SK-N-SH treated with all-trans-retinoic acid at 6 μM for 48 hours (cell line): ENCODE data around the gene TGFA.

Experiments
- ATAC-seq: fragments of 200-7000 bp; cut with Tn5 transposase; 3 replicates; pipeline ENCODE4 v1.9.1; 2020; ENCODE audit warnings: mild to moderate bottlenecking, moderate library complexity
- BACH2 ChIP-seq: fragments of 250-450 bp; sonication (Bioruptor Pico); IDR thresholded peaks from 2 replicates; pipeline ENCODE4 v1.9.0; 2021; ENCODE audit warnings: mild to moderate bottlenecking, borderline replicate concordance
- CSDC2 ChIP-seq: fragments of 250-450 bp; sonication (Bioruptor Pico); IDR thresholded peaks from 2 replicates; pipeline ENCODE4 v1.5.0; 2020; ENCODE audit warnings: mild to moderate bottlenecking, moderate library complexity
- ESRRG ChIP-seq: fragments of 250-450 bp; sonication (Bioruptor Pico); IDR thresholded peaks from 2 replicates; pipeline ENCODE4 v1.6.1; 2021; ENCODE audit warnings: mild to moderate bottlenecking
- GLIS3 ChIP-seq: fragments of 250-450 bp; sonication (Bioruptor Pico); IDR thresholded peaks from 2 replicates; pipeline ENCODE4 v1.5.0; 2020; ENCODE audit warnings: mild to moderate bottlenecking, moderate library complexity
- PPARA ChIP-seq: fragments of 250-450 bp; sonication (Bioruptor Pico); IDR thresholded peaks from 2 replicates; pipeline ENCODE4 v1.5.0; 2020; ENCODE audit warnings: mild to moderate bottlenecking, borderline replicate concordance
- SNAI2 ChIP-seq: fragments of 250-450 bp; sonication (Bioruptor Pico); IDR thresholded peaks from 2 replicates; pipeline ENCODE4 v1.5.0; 2020; ENCODE audit warnings: mild to moderate bottlenecking, moderate library complexity
- TCF4 ChIP-seq: fragments of 250-450 bp; sonication (Bioruptor Pico); IDR thresholded peaks from 2 replicates; pipeline ENCODE4 v1.8.0; 2021; ENCODE audit warnings: mild to moderate bottlenecking, moderate library complexity, borderline replicate concordance
- TOX ChIP-seq: fragments of 250-450 bp; sonication (Bioruptor Pico); IDR thresholded peaks from 2 replicates; pipeline ENCODE4 v1.8.0; 2021; ENCODE audit warnings: mild to moderate bottlenecking, moderate library complexity, borderline replicate concordance
- ZC3H10 ChIP-seq: fragments of 250-450 bp; sonication (Bioruptor Pico); IDR thresholded peaks from 2 replicates; pipeline ENCODE4 v1.5.1; 2021; ENCODE audit warnings: mild to moderate bottlenecking, moderate library complexity
- ZFP3 ChIP-seq: fragments of 250-450 bp; sonication (Bioruptor Pico); IDR thresholded peaks from 2 replicates; pipeline ENCODE4 v1.5.0; 2020; ENCODE audit warnings: mild to moderate bottlenecking, moderate library complexity
- ZFP30 ChIP-seq: fragments of 450-650 bp; formaldehyde crosslinking; IDR thresholded peaks from 2 replicates; pipeline ENCODE4 v1.5.0; 2022; ENCODE audit warnings: mild to moderate bottlenecking, moderate library complexity
- ZNF565 ChIP-seq: fragments of 450-650 bp; formaldehyde crosslinking; conservative IDR thresholded peaks from 2 replicates; pipeline ENCODE4 v1.5.0; 2020; ENCODE audit warnings: low read depth, mild to moderate bottlenecking, moderate library complexity
- ZNF70 ChIP-seq: fragments of 450-650 bp; formaldehyde crosslinking; IDR thresholded peaks from 2 replicates; pipeline ENCODE4 v1.5.0; 2020; ENCODE audit warnings: mild to moderate bottlenecking, moderate library complexity
- TF ChIP-seq, protein P1 (sequence below): fragments of 250-450 bp; sonication (Bioruptor Pico); IDR thresholded peaks from 2 replicates; pipeline ENCODE4 v1.5.1; 2020; ENCODE audit warnings: low read depth, mild to moderate bottlenecking, moderate library complexity
- TF ChIP-seq, protein P2 (sequence below): fragments of 250-450 bp; sonication (Bioruptor Pico); IDR thresholded peaks from 2 replicates; pipeline ENCODE4 v1.5.0; 2020; ENCODE audit warnings: mild to moderate bottlenecking, moderate library complexity
- TF ChIP-seq, protein P3 (sequence below): fragments of 250-450 bp; sonication (Bioruptor Pico); IDR thresholded peaks from 2 replicates; pipeline ENCODE4 v1.8.0; 2021; ENCODE audit warnings: low read depth, mild to moderate bottlenecking, moderate library complexity, borderline replicate concordance
- TF ChIP-seq, protein P4 (sequence below): fragments of 250-450 bp; sonication (Bioruptor Pico); IDR thresholded peaks from 2 replicates; pipeline ENCODE4 v1.8.0; 2020; ENCODE audit warnings: mild to moderate bottlenecking, moderate library complexity, borderline replicate concordance
- TF ChIP-seq, protein P5 (sequence below): fragments of 250-450 bp; sonication (Bioruptor Pico); IDR thresholded peaks from 2 replicates; pipeline ENCODE4 v1.5.1; 2021; ENCODE audit warnings: mild to moderate bottlenecking, moderate library complexity

TGFA gene

DNA sequence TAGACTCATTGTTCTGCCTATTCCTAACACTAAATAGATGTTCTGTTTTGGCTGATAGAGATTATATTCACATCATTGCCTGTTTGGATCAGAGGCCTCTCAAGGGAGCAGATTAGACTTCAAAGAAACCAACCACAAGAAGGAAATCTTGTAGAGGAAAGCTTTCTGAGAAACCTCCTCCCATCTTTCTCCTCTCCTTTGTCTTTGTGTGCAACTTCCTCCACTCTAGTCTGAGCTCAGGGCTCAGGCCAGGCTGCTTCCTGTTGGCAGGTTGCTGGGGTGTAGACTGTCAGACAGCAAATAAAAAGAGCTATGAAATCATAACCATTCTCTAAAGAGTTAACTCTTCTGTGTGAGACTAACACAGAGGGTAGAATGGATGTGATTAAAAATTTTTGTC is 113.0 kb downstream of the TGFA start:
- no peak for ATAC-seq
- TF ChIP-seq ESRRG (CRISPR knock-in tag): no peak
- no peak for TF ChIP-seq TOX (CRISPR knock-in tag)
- no peak for TF ChIP-seq PPARA
- TF ChIP-seq ZNF70 (CRISPR knock-in tag): no peak
- TF ChIP-seq, protein P1, sequence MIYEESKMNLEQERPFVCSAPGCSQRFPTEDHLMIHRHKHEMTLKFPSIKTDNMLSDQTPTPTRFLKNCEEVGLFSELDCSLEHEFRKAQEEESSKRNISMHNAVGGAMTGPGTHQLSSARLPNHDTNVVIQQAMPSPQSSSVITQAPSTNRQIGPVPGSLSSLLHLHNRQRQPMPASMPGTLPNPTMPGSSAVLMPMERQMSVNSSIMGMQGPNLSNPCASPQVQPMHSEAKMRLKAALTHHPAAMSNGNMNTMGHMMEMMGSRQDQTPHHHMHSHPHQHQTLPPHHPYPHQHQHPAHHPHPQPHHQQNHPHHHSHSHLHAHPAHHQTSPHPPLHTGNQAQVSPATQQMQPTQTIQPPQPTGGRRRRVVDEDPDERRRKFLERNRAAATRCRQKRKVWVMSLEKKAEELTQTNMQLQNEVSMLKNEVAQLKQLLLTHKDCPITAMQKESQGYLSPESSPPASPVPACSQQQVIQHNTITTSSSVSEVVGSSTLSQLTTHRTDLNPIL: no peak
- TF ChIP-seq ZFP3 (CRISPR knock-in tag): no peak
- no peak for TF ChIP-seq GLIS3 (CRISPR knock-in tag)
- no peak for TF ChIP-seq BACH2 (CRISPR knock-in tag)

DNA sequence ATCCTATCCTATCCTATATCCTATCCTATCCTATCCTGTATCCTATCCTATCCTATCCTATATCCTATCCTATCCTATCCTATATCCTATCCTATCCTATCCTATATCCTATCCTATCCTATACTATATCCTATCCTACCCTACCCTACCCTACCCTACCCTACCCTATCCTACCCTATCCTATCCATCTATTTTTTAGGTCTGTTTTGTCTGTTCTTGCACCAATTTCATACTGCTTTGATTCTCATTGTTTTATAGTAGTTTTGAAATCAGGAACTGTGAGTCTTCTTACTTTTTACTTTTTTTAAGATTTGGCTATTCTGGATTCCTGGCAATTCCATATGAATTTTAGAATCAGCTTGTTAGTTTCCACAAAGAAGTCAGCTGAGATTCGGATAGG is 118.5 kb downstream of the TGFA start:
- TF ChIP-seq, protein P2, sequence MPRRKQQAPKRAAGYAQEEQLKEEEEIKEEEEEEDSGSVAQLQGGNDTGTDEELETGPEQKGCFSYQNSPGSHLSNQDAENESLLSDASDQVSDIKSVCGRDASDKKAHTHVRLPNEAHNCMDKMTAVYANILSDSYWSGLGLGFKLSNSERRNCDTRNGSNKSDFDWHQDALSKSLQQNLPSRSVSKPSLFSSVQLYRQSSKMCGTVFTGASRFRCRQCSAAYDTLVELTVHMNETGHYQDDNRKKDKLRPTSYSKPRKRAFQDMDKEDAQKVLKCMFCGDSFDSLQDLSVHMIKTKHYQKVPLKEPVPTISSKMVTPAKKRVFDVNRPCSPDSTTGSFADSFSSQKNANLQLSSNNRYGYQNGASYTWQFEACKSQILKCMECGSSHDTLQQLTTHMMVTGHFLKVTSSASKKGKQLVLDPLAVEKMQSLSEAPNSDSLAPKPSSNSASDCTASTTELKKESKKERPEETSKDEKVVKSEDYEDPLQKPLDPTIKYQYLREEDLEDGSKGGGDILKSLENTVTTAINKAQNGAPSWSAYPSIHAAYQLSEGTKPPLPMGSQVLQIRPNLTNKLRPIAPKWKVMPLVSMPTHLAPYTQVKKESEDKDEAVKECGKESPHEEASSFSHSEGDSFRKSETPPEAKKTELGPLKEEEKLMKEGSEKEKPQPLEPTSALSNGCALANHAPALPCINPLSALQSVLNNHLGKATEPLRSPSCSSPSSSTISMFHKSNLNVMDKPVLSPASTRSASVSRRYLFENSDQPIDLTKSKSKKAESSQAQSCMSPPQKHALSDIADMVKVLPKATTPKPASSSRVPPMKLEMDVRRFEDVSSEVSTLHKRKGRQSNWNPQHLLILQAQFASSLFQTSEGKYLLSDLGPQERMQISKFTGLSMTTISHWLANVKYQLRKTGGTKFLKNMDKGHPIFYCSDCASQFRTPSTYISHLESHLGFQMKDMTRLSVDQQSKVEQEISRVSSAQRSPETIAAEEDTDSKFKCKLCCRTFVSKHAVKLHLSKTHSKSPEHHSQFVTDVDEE (CRISPR knock-in tag): no peak
- TF ChIP-seq CSDC2: no peak
- TF ChIP-seq, protein P3, sequence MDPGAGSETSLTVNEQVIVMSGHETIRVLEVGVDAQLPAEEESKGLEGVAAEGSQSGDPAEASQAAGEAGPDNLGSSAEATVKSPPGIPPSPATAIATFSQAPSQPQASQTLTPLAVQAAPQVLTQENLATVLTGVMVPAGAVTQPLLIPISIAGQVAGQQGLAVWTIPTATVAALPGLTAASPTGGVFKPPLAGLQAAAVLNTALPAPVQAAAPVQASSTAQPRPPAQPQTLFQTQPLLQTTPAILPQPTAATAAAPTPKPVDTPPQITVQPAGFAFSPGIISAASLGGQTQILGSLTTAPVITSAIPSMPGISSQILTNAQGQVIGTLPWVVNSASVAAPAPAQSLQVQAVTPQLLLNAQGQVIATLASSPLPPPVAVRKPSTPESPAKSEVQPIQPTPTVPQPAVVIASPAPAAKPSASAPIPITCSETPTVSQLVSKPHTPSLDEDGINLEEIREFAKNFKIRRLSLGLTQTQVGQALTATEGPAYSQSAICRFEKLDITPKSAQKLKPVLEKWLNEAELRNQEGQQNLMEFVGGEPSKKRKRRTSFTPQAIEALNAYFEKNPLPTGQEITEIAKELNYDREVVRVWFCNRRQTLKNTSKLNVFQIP (CRISPR knock-in tag): no peak
- no peak for TF ChIP-seq ZFP30 (CRISPR knock-in tag)
- TF ChIP-seq TOX (CRISPR knock-in tag): no peak
- no peak for TF ChIP-seq ZC3H10 (CRISPR knock-in tag)
- TF ChIP-seq, protein P4, sequence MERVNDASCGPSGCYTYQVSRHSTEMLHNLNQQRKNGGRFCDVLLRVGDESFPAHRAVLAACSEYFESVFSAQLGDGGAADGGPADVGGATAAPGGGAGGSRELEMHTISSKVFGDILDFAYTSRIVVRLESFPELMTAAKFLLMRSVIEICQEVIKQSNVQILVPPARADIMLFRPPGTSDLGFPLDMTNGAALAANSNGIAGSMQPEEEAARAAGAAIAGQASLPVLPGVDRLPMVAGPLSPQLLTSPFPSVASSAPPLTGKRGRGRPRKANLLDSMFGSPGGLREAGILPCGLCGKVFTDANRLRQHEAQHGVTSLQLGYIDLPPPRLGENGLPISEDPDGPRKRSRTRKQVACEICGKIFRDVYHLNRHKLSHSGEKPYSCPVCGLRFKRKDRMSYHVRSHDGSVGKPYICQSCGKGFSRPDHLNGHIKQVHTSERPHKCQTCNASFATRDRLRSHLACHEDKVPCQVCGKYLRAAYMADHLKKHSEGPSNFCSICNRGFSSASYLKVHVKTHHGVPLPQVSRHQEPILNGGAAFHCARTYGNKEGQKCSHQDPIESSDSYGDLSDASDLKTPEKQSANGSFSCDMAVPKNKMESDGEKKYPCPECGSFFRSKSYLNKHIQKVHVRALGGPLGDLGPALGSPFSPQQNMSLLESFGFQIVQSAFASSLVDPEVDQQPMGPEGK (CRISPR knock-in tag): no peak
- TF ChIP-seq ZFP3 (CRISPR knock-in tag): no peak
- TF ChIP-seq, protein P5, sequence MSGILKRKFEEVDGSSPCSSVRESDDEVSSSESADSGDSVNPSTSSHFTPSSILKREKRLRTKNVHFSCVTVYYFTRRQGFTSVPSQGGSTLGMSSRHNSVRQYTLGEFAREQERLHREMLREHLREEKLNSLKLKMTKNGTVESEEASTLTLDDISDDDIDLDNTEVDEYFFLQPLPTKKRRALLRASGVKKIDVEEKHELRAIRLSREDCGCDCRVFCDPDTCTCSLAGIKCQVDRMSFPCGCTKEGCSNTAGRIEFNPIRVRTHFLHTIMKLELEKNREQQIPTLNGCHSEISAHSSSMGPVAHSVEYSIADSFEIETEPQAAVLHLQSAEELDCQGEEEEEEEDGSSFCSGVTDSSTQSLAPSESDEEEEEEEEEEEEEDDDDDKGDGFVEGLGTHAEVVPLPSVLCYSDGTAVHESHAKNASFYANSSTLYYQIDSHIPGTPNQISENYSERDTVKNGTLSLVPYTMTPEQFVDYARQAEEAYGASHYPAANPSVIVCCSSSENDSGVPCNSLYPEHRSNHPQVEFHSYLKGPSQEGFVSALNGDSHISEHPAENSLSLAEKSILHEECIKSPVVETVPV (CRISPR knock-in tag): no peak
- TF ChIP-seq BACH2 (CRISPR knock-in tag): no peak
- TF ChIP-seq ESRRG (CRISPR knock-in tag): no peak
- no peak for TF ChIP-seq GLIS3 (CRISPR knock-in tag)
- no peak for TF ChIP-seq ZNF70 (CRISPR knock-in tag)
- TF ChIP-seq SNAI2: no peak
- no peak for TF ChIP-seq TCF4 (CRISPR knock-in tag)
- TF ChIP-seq, protein P1: no peak
- TF ChIP-seq PPARA: no peak
- ATAC-seq: no peak

DNA sequence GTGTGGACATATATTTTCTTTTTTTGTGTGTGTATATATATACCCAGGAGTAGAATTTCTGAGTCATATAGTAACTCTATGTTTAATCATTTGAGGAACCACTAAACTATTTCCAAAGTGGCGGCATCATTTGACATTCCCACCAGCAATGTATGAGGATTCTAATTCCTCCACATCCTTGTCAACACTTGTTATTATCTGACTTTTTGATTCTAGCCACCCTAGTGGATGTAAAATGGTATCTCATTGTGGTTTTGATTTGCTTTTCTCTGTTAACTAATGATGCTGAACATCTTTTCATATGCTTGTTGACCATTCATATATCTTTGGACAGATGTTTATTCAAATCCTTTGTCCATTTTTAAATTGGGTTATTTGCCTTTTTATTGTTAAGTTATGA is 120.3 kb downstream of the TGFA start:
- ATAC-seq: no peak
- TF ChIP-seq ZNF565 (CRISPR knock-in tag): no peak
- TF ChIP-seq, protein P5 (CRISPR knock-in tag): no peak
- TF ChIP-seq, protein P3 (CRISPR knock-in tag): no peak
- no peak for TF ChIP-seq TCF4 (CRISPR knock-in tag)
- no peak for TF ChIP-seq PPARA
- TF ChIP-seq TOX (CRISPR knock-in tag): no peak
